ENCODE measurements around the gene WNT3A. TPM values are rescaled to one million over a fixed set of nuclear protein-coding genes. Genes with fewer than 3 reads are reported as not detected.

WNT3A gene
- total RNA-seq, 4 donors from 2014 or later = not detected

DNA sequence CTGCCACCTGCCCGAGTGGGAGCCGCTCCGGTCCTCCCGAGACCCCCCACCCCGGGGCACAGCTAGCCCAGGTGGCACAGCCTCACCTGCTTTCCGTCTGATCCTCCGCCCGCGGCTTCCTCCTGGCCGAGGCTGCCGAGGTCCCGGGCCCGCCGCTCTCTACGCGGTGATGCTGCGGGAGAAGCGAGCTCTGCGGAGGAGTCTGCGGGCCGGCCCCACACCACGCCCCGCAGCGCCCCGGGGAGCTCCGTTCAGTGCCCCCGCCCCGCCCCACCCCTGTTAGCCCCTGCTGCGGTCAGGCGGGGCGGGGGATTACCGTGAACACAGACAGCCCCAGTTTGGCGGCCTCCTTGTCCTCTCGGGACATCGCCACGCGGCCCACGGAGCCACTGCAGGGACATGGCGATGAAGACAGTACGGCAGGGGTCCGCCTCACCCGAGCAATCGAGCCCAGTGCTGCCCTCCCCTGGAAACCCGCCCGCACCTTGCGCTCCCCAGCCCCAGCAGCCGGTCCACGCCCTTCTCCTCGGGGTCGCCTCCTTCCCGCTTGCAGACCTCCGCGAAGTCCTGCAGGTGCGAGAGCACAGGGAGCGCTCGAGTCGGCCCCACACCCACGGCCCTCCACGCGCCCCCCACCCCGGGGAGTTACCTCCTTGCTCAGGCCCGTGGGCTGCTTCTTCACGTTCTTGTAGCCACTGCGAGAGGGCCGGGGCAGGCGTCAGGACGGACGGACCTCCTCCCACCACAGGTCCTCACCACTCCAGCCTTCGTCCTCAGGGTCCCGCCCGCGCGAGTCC lies 95.4 kb downstream of the WNT3A start:
- TF ChIP-seq, protein P1, sequence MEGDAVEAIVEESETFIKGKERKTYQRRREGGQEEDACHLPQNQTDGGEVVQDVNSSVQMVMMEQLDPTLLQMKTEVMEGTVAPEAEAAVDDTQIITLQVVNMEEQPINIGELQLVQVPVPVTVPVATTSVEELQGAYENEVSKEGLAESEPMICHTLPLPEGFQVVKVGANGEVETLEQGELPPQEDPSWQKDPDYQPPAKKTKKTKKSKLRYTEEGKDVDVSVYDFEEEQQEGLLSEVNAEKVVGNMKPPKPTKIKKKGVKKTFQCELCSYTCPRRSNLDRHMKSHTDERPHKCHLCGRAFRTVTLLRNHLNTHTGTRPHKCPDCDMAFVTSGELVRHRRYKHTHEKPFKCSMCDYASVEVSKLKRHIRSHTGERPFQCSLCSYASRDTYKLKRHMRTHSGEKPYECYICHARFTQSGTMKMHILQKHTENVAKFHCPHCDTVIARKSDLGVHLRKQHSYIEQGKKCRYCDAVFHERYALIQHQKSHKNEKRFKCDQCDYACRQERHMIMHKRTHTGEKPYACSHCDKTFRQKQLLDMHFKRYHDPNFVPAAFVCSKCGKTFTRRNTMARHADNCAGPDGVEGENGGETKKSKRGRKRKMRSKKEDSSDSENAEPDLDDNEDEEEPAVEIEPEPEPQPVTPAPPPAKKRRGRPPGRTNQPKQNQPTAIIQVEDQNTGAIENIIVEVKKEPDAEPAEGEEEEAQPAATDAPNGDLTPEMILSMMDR (IDR thresholded peaks at IDR 0.05) = no peak
- no peak for DNase-seq (ENCODE audit: low spot score)
- ATAC-seq (ENCODE audit: low FRiP score) = peak; percentile 25

DNA sequence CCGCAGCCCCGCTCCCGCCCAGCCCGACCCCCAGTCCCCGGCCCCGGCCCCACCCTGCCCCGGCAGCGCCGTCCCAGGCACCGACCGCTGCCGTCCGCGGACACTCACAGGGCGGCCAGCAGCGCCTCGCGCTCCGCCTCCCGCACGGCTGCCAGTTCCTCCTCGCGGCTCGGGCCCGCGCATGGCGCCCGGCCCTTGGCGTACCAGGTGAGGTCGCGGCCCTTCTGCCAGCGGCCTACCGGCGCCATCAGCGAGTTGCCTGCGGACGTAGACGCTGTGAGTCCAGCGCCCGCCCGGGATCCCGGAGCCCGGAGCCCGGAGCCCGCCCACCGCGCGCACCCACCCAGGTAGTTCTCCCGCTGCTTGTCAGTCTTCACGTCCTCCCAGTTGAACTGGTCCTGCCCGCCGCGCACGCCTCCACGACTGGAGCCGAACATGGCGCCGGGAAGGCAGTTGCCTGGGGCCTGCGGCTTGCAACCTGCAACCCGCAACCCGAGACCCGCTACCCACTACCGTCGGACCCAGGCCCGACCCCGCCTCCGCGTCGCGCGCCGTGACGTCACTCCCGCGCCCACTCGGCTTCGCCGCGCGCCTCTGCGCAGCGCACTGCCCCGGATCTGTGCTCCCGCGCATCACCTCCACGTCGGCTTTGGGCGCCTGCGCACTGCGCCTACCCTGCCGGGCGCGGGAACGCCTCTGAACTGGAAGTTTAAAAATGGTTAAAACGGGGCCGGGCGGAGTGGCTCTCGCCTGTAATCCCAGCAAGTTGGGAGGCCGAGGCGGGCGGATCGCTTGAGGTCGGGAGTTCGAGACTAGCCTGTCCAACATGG lies 96.2 kb downstream of the WNT3A start, which contains the start of gene C1orf35:
Gene C1orf35 (minus strand): TSS at position 535 of the 830 bp plus-strand sequence. CDS start 98 bp downstream, at position 437.
- DNase-seq (ENCODE audit: low spot score) (peak; percentile 85), ATAC-seq (ENCODE audit: low FRiP score) (peak; percentile 89)
- TF ChIP-seq, protein P1 (IDR thresholded peaks at IDR 0.05) = no peak

DNA sequence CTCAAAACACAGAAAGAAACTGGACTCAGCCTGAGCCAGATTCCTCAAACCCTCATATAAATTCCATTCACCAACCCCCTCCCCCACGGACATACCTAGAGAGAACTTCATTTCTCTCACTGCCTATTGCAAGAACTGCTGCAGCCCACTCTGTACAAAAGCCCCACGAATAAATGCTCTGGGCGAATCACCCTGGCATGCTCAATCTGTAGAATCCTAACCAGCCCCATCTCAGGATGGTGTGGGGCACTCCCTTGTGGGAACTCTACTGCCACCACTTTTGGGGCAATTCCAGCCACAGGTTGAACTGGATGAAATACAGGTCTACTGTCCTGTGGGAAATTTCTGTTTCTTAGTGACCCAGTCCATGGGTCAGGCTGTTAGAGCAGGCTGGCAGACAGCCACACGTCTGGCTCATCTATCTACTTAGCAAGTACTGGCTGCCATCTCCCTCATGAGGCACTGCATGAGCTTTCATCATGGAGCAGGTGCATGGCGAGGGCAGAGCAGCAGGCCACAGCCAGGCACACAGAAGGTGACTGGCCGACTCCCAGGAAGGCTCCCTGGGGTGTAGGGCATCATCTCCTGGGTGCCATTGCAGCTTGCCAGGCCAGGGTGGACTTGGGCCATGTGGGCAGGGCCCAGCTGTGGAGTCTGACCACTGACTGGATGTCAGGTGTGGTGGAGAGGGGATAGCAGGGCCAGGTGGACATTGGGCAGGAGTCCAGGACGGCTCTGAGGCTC lies 97.9 kb downstream of the WNT3A start:
- DNase-seq (ENCODE audit: low spot score) (no peak), ATAC-seq (ENCODE audit: low FRiP score) (no peak)
- TF ChIP-seq, protein P1 (IDR thresholded peaks at IDR 0.05) = no peak

DNA sequence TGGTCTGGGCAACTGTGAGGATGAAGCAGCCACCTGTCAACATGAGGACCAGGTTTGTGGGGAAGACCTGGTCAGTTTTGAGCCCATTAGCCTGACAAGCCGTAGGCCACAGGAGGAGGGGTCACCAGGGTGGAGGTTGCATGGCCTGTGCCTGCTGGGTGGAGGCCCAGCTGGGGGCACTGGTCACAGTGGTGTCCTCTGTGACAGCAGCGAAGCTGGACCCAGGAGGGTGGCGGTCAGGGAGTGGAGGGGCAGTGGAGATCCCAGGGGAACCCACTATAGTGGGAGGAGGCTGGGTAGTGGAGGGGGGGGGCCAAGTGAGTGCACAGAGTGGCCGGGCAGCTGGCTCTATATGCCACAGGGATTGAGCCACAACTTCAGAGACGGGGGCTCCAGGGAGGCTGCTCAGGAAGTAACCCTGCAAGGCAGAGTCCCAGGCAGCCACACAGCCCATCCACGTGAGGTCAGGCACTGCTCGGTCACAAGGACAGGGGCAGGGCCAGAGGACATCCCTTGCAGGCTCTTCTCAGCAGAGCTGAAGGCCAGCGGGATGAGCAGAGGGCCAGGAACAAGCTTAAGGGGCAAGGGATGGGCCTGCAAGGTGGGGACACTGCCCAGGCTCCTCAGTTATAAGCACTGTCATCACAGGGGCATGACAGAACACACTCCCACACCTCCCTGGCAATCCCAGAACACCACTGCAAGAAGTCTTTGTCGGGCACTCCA lies 98.6 kb downstream of the WNT3A start:
- DNase-seq (ENCODE audit: low spot score) (no peak), ATAC-seq (ENCODE audit: low FRiP score) (no peak)
- TF ChIP-seq, protein P1 (IDR thresholded peaks at IDR 0.05) = no peak

DNA sequence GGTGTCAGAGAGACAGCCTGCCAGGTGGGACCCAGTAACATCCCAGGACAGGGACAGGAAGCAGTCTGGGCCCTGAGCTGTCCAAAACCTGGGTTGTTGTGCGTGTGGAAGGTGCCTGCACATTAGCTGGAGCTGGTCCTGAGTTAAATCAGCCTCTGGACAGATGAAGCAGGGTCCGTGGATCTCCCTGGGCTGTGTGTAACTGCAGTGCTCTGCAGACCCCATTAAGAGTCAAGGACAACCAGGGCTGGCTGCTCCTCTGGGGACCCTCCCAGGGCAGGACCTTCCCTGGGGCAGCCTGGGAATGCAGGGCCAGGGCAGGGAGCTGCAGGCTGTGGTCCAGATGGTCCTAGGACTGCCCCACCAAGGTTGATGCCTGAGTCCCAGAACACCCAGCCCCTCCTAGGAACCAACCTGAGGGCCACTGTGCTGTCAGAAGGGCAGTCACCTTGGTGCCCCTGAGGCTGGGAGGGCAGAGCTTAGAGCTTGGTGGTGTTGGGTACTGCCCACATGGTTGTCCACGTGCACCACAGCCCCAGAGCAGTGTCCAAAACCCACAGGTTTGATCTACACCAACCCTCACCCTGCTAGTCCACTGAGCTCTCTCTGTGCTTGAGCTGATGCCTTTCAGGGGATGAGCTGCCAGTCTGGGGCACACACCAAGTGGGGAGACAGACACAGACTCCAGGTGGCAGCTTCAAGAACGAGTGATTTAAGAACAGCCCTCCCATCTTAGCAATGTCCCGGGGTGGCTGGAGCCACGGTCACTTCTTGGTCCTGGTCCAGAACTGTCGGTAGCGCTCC lies 99.4 kb downstream of the WNT3A start:
- ATAC-seq (ENCODE audit: low FRiP score) = no peak
- TF ChIP-seq, protein P1 (IDR thresholded peaks at IDR 0.05) = no peak
- DNase-seq (ENCODE audit: low spot score) = no peak

DNA sequence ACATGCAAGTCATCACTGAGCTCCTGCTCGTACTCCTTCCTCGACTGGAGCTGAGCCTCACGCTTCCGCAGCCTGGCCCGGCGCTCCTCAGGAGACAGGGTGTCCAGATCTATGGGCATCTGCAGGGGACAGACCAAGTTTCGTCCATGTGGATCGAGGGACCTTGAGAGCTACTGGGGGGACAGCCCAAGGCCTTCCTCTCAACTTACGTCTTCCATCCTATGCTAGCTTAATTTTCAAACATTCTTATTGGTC lies 99.9 kb downstream of the WNT3A start:
- TF ChIP-seq, protein P1 (IDR thresholded peaks at IDR 0.05) = no peak
- ATAC-seq (ENCODE audit: low FRiP score) (no peak), DNase-seq (ENCODE audit: low spot score) (no peak)
